ENCODE results near the gene GRIA4.

DNA sequence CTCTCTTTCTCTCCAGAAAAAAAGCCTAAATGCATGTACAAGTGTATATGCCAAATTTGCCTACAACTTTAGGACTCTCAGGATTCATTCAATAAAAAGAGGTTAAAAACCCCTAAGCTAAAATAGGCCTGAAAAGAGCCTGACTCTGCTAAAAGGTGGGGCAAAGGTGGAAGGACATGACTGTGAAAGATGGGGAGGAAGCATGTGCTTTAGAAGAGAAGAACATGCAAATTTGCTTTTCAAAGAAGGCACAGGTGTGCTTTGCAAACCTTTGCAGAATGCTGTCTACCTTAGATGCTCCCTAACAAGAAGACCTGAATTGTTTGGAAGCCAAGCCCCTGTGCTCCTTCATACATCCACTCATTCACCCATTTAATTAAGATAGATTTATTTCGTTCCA is 87.4 kb downstream of the GRIA4 start:
- TF ChIP-seq RAD51 (IDR thresholded peaks at IDR 0.05; ENCODE audit: borderline replicate concordance), result no peak
- TF ChIP-seq ZNF430 (CRISPR knock-in tag; IDR thresholded peaks at IDR 0.05), result no peak
- TF ChIP-seq REPIN1 (CRISPR knock-in tag; IDR thresholded peaks at IDR 0.05; ENCODE audit: borderline replicate concordance, low read depth), result no peak
